Posterior cingulate gyrus (tissue), 11 donors: ENCODE results near the gene BSX.

Experiments used
- DNase-seq, 10 donors: peaks; one replicate each; pipeline versions ENCODE4 v3.0.0 to v3.0.0-alpha.2; 2020 to 2021; ENCODE audit warnings: mixed read lengths in 3 of 10
- intact Hi-C: fragments of 100-400 bp; cut with DNase I; formaldehyde crosslinking; loops from one replicate; pipeline ENCODE4 v1.15.1; 2023

Gene BSX

DNA sequence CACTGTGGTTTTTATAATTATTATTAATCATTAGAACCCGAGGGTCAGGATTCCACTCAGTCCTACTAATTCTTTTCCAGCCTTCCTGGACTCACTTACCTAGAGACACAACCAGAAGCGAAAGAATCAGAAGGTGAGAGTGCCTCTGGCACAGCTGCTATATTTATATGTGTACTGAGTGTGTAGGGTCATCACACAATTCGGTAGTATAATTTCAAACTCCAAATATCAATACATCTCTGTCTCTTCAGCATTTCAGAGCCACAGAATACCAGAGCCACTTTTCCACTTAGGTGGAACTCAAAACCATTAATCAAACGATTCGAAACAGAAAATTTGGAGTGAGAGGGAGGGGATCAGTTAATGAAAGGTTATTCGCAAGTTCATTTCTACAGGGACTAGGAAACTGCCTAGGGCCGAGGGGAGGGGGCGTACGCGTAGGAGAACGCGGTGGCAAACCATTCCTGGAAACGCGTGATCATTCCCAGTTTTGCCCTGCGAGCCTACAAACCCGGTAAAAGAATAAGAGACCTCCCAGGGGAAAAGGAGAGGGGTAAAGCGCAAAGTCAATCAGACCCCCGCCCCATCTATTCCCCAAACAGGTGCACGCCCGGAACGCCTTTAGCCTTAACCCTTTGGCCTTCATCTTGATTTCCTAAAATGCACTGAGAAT, 5.4 kb downstream of the BSX start:
- DNase-seq = no peak
- intact Hi-C loops = no loop called here

DNA sequence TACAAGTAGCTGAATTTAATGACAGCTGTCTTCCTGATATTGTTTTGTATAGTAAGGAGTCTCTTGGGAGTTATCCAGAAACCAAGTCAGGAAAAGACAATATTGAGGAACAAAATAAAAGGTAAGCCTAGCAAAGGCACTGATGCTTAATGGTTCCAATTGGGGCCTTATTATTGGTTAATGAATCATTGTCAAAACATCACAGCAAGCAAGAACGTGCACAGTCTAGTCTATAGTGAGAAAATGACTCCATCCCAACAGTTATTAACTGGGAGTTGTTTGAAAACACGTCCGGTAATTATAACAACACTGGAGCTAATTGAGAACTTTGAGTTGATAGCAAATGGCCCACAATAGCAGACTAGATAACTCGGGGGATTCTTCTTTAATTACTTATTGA, 17.7 kb downstream of the BSX start:
- intact Hi-C loops = no loop called here

DNA sequence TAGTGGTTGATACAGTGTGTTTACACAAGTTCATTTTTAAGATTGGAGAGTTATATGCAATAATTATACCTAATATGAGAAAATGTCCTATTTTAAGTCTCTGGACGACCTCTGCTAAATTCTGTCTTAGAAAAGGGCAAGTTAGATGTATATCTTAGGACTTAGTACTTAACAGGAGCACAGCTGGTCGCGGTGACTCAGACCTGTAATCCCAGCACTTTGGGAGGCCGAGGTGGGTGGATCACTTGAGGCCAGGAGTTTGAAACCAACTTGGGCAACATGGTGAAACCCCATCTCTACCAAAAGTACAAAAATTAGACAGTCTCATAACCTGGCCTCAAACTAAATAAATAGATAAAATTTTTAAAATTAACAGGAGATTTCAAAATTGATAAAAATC, 27.2 kb downstream of the BSX start:
- intact Hi-C loops = no loop called here
- no peak for DNase-seq

More for the DNA sequence above, 17.7 kb downstream of the BSX start:
- no peak for DNase-seq

DNA sequence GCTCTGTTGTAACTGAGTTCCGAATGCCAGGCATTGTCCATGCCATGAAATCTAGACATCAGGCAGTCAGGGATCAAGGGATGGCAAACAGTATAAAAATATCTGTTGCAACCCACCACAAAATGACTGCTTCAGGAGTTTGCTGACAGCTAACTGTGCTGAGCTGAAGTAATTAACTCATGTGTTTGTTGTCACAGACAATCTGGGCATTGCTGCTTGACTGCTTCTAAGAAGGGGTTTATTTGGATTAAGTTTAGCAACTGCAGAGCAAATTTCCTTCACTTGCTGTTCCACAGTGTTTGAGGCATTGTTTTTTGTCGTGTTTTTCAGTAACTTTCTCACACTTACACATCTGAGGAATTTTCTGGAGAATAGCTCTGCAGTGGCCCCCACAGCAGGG, 30.4 kb downstream of the BSX start:
- intact Hi-C loops = no loop called here
- no peak for DNase-seq

DNA sequence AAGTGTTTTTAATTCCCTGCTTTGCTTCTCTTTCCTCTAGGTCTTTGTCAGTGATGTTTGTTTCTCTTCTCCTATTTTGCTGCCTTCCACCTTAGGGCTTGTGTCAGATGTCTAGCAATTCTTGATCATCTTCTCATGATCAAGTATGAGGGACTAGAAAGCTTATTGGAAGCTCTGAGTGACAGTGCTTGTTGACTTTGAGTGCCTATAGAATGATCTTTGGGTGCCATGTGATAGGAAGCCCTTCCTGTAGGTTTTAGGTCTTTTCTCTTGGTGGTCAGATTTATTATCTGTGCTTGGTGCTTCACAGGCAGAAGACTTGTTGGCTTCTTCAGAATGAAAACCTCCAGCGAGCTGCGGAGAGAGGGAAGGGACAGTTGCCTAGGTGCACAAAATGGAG, 43.1 kb downstream of the BSX start:
- no peak for DNase-seq
- intact Hi-C loops = no loop called here

DNA sequence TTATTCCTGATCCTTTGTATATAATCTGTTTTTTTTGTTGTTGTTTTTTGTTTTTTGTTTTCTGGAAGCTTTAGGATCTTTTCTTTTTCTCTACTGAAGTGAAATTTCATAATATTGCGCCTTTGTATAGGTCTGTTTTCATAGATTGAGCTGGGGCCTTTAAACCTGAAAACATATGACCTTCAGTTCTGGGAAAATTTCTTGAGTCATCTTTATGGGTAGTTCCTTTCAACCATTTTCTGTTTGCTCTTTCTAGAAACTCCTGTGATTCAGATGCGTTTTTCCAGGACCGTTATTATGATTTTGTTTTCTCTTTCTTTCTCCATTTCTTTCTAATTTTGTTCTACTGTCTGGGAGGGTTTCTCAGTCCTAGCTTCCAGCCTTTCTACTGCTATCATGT, 43.7 kb downstream of the BSX start:
- DNase-seq = no peak
- intact Hi-C loops = no loop called here

DNA sequence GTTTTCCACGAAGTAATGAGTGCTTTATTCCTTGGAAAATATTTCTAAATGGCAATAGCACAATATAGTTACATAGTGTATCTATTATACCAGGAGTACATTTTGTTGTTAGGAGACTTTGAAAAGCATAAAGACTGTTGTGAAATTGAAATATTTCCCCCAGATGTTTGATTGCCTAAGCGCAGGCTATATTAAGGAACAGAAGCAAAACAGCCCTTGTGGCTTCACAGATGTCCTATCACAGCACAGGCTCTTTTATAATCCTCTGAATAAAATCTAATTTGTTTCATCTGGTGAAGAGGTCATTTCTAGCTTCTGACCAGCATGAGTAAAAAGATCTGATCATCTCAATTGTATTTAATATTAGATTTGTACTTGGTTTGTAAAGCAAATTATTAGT, 48.2 kb downstream of the BSX start:
- no peak for DNase-seq
- intact Hi-C loops = no loop called here

DNA sequence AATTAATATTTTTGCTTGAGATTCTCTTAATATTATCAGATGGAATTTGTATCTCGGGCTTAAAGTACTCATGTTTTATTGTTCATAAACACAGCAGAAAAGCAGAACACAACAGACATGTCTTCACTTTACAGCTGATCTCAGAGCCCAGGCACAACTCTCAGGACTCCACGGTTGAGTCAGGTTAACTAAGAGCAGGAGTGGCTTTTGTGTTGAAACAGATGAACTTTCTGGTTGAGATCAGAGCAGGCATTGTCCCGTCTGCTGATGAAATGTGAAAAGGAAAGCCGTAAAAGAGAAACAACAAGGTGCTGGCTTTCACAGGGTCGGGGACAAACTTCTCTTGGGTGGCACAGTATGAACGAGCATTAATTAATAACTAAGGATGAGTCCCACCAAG, 50.1 kb downstream of the BSX start:
- intact Hi-C loops = no loop called here
- DNase-seq = no peak
